Large intestine (tissue), 3 donors: Measurements from ENCODE around the gene UBR2. TPM values are rescaled to one million over a fixed set of nuclear protein-coding genes. Genes with fewer than 3 reads are reported as not detected.
"Not testable (repeated sequence)": the region's sequence is repeated elsewhere in the genome, so short reads cannot be mapped to it uniquely, and the experiment has no call there.

Source experiments
- DNase-seq, 2 donors: peaks; one replicate each; pipeline versions ENCODE4 v3.0.0 to v3.0.0-alpha.2; 2013
- H3K27ac ChIP-seq: one replicate; pipeline ENCODE4 v1.5.1; 2013; ENCODE audit warnings: low read length
- H3K27me3 ChIP-seq: 2 replicates; pipeline ENCODE4 v1.6.1; 2013; ENCODE audit warnings: low read length; ENCODE audit not compliant: control insufficient read depth, insufficient read depth
- H3K36me3 ChIP-seq: 2 replicates; pipeline ENCODE4 v1.6.1; 2013; ENCODE audit warnings: low read length; ENCODE audit not compliant: control insufficient read depth, insufficient read depth
- H3K4me1 ChIP-seq: one replicate; pipeline ENCODE4 v1.6.1; 2013; ENCODE audit warnings: low read length; ENCODE audit not compliant: control insufficient read depth, insufficient read depth
- H3K4me3 ChIP-seq: one replicate; pipeline ENCODE4 v1.5.1; 2013; ENCODE audit warnings: low read length
- H3K9me3 ChIP-seq: one replicate; pipeline ENCODE4 v1.6.1; 2013; ENCODE audit warnings: mild to moderate bottlenecking, low read depth, low read length, moderate library complexity; ENCODE audit not compliant: control insufficient read depth
- WGBS: methylation state at CpG from one replicate; pipeline ENCODE4 v1.1.5; 2013; ENCODE audit warnings: low lambda C conversion rate; ENCODE audit not compliant: insufficient coverage; 5-methylcytosine and 5-hydroxymethylcytosine counted together
- polyA plus RNA-seq: library from polyadenylated mRNA; unstranded; fragments of 120-200 nt; gene quantifications from one replicate; pipeline ENCODE4 v1.2.1, GENCODE V29; 2013

Gene UBR2
- polyA plus RNA-seq, 1 donor: 24.5 TPM

- Histone ChIP-seq H3K4me1 (peaks cover 6% of the 10 kb centered on the region), H3K27ac (peak overlapping the region; percentile 52), H3K27me3 (no peaks in the 10 kb centered on the region), H3K36me3 (peaks cover 6% of the 10 kb centered on the region), H3K4me3 (no peak overlapping the region), H3K9me3 (no peaks in the 10 kb centered on the region)
- peak in 1 of 2 donors; percentile 42 for DNase-seq
Observed at GRCh38 chr6:42569102-42570028, 5.5 kb downstream of the UBR2 start.

- WGBS: 81% methylated on average over 2 of the region's 7 CpGs
- Histone ChIP-seq H3K36me3 (peaks cover 20% of the 10 kb centered on the region), H3K4me3 (no peak overlapping the region), H3K9me3 (no peaks in the 10 kb centered on the region), H3K4me1 (peaks cover 4% of the 10 kb centered on the region), H3K27ac (no peak overlapping the region), H3K27me3 (no peaks in the 10 kb centered on the region)
- no peak for DNase-seq
Observed at GRCh38 chr6:42571611-42572342, 7.9 kb downstream of the UBR2 start.

- Histone ChIP-seq H3K27me3 (no peaks in the 10 kb centered on the region), H3K4me3 (no peak overlapping the region), H3K4me1 (peaks cover 4% of the 10 kb centered on the region), H3K36me3 (peaks cover 22% of the 10 kb centered on the region), H3K27ac (no peak overlapping the region), H3K9me3 (no peaks in the 10 kb centered on the region)
- no peak for DNase-seq
- WGBS: no CpG with 5 or more reads among the region's 4 CpGs
Observed at GRCh38 chr6:42572523-42572922, 8.7 kb downstream of the UBR2 start.

- not testable (repeated sequence) for H3K4me3 ChIP-seq, H3K27ac ChIP-seq, H3K27me3 ChIP-seq, DNase-seq, H3K9me3 ChIP-seq, H3K4me1 ChIP-seq
- WGBS: no CpG with 5 or more reads among the region's 7 CpGs
- H3K36me3 ChIP-seq: peaks cover 31% of the 10 kb centered on the region
Observed at GRCh38 chr6:42576538-42576937, 12.7 kb downstream of the UBR2 start.

- H3K4me3 ChIP-seq: no peak overlapping the region
- peaks cover 12% of the 10 kb centered on the region for H3K36me3 ChIP-seq
- WGBS: 86% methylated on average over 1 of the region's 2 CpGs
- DNase-seq: no peak
- H3K9me3 ChIP-seq: peaks cover 2% of the 10 kb centered on the region
- no peaks in the 10 kb centered on the region for H3K4me1 ChIP-seq
- H3K27ac ChIP-seq: no peak overlapping the region
- no peaks in the 10 kb centered on the region for H3K27me3 ChIP-seq
Observed at GRCh38 chr6:42598300-42598699, 34.5 kb downstream of the UBR2 start.

GRCh38 chr6:42599558-42599957, 35.7 kb downstream of the UBR2 start:
- no peak for DNase-seq
- WGBS: 100% methylated on average over 1 of the region's 3 CpGs
- H3K27me3 ChIP-seq: no peaks in the 10 kb centered on the region

GRCh38 chr6:42604150-42604549, 40.3 kb downstream of the UBR2 start:
- H3K27me3 ChIP-seq: no peaks in the 10 kb centered on the region
- no peak for DNase-seq

More at GRCh38 chr6:42599558-42599957, 35.7 kb downstream of the UBR2 start:
- H3K4me1 ChIP-seq: no peaks in the 10 kb centered on the region
- no peak overlapping the region for H3K4me3 ChIP-seq
- peaks cover 2% of the 10 kb centered on the region for H3K9me3 ChIP-seq
- peaks cover 12% of the 10 kb centered on the region for H3K36me3 ChIP-seq
- no peak overlapping the region for H3K27ac ChIP-seq

GRCh38 chr6:42604699-42605098, 40.9 kb downstream of the UBR2 start:
- H3K27ac ChIP-seq, H3K4me3 ChIP-seq, H3K27me3 ChIP-seq, H3K4me1 ChIP-seq, DNase-seq, H3K9me3 ChIP-seq: not testable (repeated sequence)
- WGBS: no CpG with 5 or more reads among the region's 2 CpGs
- H3K36me3 ChIP-seq: peaks cover 24% of the 10 kb centered on the region

More at GRCh38 chr6:42604150-42604549, 40.3 kb downstream of the UBR2 start:
- Histone ChIP-seq H3K9me3 (no peaks in the 10 kb centered on the region), H3K27ac (no peak overlapping the region), H3K4me1 (no peaks in the 10 kb centered on the region), H3K4me3 (no peak overlapping the region), H3K36me3 (peaks cover 20% of the 10 kb centered on the region)

GRCh38 chr6:42610416-42610815, 46.6 kb downstream of the UBR2 start:
- Histone ChIP-seq H3K4me1 (no peaks in the 10 kb centered on the region), H3K36me3 (peaks cover 31% of the 10 kb centered on the region), H3K4me3 (no peak overlapping the region), H3K27ac (no peak overlapping the region), H3K27me3 (no peaks in the 10 kb centered on the region), H3K9me3 (no peaks in the 10 kb centered on the region)
- no peak for DNase-seq
- WGBS: no CpG with 5 or more reads among the region's 3 CpGs

GRCh38 chr6:42615518-42615917, 51.7 kb downstream of the UBR2 start:
- no CpG with 5 or more reads among the region's 2 CpGs for WGBS
- peaks cover 38% of the 10 kb centered on the region for H3K36me3 ChIP-seq
- H3K27ac ChIP-seq: no peak overlapping the region
- no peak overlapping the region for H3K4me3 ChIP-seq
- H3K27me3 ChIP-seq: no peaks in the 10 kb centered on the region
- DNase-seq: no peak
- H3K4me1 ChIP-seq: no peaks in the 10 kb centered on the region
- no peaks in the 10 kb centered on the region for H3K9me3 ChIP-seq
